Measurements from ENCODE around the gene SRA1.

DNA sequence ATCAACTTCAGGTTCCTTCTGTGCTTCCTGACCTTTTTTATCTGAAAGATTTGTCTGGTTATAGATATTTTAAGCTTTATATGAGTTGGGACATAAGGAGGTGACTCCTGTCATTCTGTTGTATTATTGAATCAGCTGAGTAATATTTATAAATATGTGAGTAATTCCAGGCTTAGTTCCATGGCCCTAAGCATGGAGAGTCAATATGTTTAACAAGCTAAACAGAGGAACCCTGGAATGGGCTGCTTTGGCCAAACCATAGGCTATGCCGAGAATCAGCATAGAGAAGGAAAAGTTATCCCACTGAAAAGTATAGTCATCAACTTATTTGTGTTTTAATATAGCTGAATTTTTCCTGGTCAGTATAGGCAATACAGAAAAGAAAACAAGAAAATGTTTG is 17.0 kb downstream of the SRA1 start:
- TF ChIP-seq POLR2A (IDR thresholded peaks at IDR 0.05; ENCODE audit: low read depth, low read length): no peak
- TF ChIP-seq POLR2AphosphoS5 (IDR thresholded peaks at IDR 0.05; ENCODE audit: low read depth, low read length): no peak
- TF ChIP-seq TAF1 (IDR thresholded peaks at IDR 0.05; ENCODE audit: low read depth, low read length): no peak
- TF ChIP-seq PAX5 (IDR thresholded peaks at IDR 0.05; ENCODE audit: insufficient read depth, low read length, severe bottlenecking): no peak
- TF ChIP-seq SPI1 (IDR thresholded peaks at IDR 0.05; ENCODE audit: low read depth, low read length): no peak
- no peak for TF ChIP-seq POU2F2 (IDR thresholded peaks at IDR 0.05; ENCODE audit: low read depth, low read length)

All from GM12891 (cell line).